Bone marrow (tissue), 2 donors: ENCODE data around the gene CNTNAP4.

ENCODE experiments used
- DNase-seq, 2 donors: peaks; one replicate each; lab custom pipeline; 2025; lab: John Stamatoyannopoulos, UW

The CNTNAP4 gene

GRCh38 chr16:76276745-76277438 is at the start of gene CNTNAP4:
TSS of gene CNTNAP4 (plus strand) at chr16:76277401. CDS start at chr16:76277663, 262 bp downstream.
- DNase-seq, result no peak

- no peak for DNase-seq
These were observed 48.6 kb upstream of the CNTNAP4 start for GRCh38 chr16:76228546-76229146.

DNA sequence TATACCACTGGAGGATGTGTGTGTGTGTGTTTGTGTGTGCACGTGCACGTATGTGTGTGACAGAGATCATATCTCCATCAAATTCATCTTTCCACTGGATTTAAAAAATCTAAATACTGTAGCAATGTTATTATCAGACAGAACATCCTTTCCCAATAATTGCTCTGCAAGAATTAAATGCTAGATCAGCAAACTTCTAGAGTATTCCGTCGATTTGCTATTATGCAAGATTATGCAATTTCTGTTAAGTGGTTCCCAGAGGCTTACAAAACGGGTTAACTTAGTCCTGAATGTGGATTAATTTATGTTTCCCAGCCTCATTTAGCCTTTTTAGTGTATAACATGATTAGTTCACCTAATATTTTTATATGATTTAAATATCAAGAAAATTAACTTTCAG is 44.5 kb upstream of the CNTNAP4 start:
- no peak for DNase-seq

DNA sequence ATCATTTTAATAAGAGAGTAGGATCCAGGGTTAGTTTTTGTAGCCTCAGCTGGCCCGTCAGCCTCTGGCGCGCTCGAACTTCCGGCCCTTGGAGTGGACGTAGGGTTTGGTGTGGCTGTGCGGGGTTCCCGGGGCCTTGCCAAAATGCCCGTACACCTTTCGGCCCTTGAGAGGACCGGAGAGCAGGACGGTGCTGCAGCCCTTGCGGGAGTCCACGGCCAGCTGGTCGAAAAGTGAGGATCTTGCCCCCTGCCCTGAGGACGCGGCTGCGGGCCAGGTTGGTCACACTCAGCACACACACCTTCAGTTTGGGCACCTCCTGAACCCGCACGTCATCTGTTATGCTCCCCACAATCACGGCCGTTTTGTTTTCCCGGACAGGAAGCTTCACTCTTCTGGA is 42.2 kb upstream of the CNTNAP4 start:
- DNase-seq, result no peak

DNA sequence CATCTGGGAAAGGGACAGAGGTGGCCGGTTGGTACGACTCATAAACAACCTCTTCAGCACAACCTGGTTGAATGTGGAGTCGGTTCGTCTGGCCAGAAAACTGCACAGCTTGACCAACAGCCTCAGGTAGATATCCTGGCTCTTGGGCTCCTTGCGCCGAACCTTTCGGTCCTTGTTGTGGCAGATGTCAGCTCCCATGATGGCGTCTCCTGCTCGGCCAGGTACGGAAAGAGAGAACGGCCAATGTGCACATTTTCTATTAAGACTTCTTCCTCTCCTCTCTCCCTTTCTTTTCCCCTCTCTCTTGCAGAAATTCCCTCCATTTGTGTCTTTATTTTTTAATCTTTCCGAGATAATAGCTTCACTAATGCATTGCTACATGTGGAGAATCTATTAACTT is 41.8 kb upstream of the CNTNAP4 start:
- no peak for DNase-seq

GRCh38 chr16:76237471-76237870 is 39.7 kb upstream of the CNTNAP4 start:
- DNase-seq, result no peak

- no peak for DNase-seq
These were observed 35.4 kb upstream of the CNTNAP4 start for GRCh38 chr16:76241755-76242154.

GRCh38 chr16:76243620-76244019 is 33.6 kb upstream of the CNTNAP4 start:
- no peak for DNase-seq

GRCh38 chr16:76246587-76246986 is 30.6 kb upstream of the CNTNAP4 start:
- no peak for DNase-seq

- no peak for DNase-seq
These were observed 11.7 kb upstream of the CNTNAP4 start for GRCh38 chr16:76265434-76266045.

- no peak for DNase-seq
These were observed 8.4 kb upstream of the CNTNAP4 start for GRCh38 chr16:76268824-76269223.

DNA sequence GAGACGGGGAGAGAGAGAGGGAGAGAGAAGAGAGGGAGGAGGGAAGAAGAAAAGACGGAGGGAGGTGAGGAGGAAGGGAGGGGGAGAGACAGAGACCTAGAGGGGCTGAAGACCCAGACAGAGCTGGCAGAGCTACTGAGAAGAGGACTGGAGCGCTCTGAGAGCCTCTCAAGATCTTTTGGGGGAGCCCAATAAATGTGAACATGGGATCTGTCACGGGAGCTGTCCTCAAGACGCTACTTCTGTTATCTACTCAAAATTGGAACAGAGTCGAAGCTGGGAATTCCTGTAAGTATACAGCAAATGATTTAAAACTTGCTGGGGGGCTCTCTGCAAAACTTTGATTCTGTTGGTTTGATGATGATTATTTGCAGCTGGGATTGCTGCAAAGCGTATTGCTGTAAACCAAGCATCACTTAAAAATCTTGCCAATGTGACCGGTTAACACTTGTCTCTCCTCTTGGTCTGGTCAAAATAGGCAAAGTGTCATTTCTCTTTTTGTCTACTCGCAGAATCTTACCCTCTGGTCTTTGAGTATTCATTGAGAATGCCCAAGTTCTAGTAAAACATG is 344 bp downstream of the CNTNAP4 start:
- no peak for DNase-seq

DNA sequence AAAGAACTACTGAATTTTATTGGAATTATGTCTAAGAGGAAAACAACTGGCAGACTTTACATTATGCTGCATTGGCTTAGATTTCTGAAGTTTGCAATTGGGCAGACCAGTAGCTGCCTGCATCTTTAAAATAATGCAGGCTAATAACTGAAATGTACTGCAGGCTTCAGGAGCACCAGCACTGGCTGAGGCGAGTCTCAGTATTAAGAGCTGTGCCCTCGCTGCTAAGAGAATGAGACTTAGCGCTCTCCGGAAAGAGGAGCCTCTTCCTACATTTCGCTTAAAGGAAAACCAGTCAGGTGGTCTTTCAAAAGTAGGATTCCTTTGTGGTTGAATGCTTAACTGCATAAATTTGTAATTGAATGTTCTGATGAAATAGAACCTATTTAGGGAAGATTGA is 885 bp downstream of the CNTNAP4 start:
- no peak for DNase-seq

DNA sequence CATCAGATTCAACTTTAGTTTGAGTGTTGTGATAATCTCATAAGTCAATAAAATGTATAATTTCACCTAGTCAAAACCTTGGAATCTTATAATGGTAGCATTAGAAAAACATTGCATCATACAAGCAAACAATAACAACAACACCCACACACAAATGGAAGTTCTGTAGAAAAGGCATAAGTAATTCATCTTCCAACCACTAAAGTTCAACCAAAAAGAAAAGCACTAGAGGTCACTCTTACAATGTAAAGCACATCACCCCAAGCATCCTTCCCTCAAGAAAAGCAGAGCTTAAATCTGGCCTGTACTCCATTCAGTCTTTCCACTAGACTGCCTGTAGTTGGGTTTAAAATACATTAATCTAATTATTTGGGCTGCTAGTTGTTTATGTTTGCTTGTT is 1.8 kb downstream of the CNTNAP4 start:
- DNase-seq, result no peak

- no peak for DNase-seq
These were observed 3.4 kb downstream of the CNTNAP4 start for GRCh38 chr16:76280421-76281215.

- DNase-seq, result no peak
These were observed 10.3 kb downstream of the CNTNAP4 start for GRCh38 chr16:76287466-76287865.

GRCh38 chr16:76292218-76292617 is 15.0 kb downstream of the CNTNAP4 start:
- DNase-seq, result no peak

DNA sequence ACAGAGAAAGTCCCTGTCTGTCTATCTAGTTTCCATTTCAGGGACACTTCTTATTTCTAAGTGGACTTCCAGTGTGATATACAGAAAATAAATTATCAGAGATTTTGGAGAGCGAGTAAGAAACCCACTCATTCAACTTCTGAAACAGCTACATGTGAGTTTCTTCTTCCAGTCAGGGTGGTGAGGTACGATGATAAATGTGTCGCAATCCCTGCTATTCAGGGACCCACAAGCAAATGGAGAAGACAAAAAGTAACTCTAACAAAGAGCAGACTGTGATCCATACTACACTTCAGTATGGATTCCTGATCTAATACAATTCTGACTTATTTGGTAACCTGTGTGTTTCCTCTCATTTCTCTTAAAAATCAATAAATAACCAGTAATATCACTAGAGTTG is 16.8 kb downstream of the CNTNAP4 start:
- no peak for DNase-seq

- no peak for DNase-seq
These were observed 17.4 kb downstream of the CNTNAP4 start for GRCh38 chr16:76294396-76295214.

GRCh38 chr16:76297941-76298340 is 20.7 kb downstream of the CNTNAP4 start:
- no peak for DNase-seq

GRCh38 chr16:76303637-76304314 is 26.6 kb downstream of the CNTNAP4 start:
- no peak for DNase-seq
